Endometrial microvascular endothelial cells (primary cell): ENCODE results near the gene ELOVL7. TPM values are rescaled to one million over a fixed set of nuclear protein-coding genes. Genes with fewer than 3 reads are reported as not detected.
"Not testable (repeated sequence)": the region's sequence is repeated elsewhere in the genome, so short reads cannot be mapped to it uniquely, and the experiment has no call there.

Experiments used
- in situ Hi-C: cut with HindIII; loops from 2 replicates; pipeline ENCODE4 v1.10.0; 2017; ENCODE audit warnings: low sequenced_read_pairs, low pct_unique_long_range_greater_than_20kb; ENCODE audit errors: inconsistent ontology term
- total RNA-seq: library from RNA; depleted of rRNA; stranded (reverse); fragments of >200 nt; gene quantifications from one replicate; pipeline ENCODE4 v1.2.3, GENCODE V29; 2015; ENCODE audit errors: inconsistent ontology term

Gene ELOVL7
- total RNA-seq, 1 donor from 2014 or later: 0.84 TPM

GRCh38 chr5:60803712-60804111 is 40.4 kb downstream of the ELOVL7 start:
- in situ Hi-C loops: no loop called here

- in situ Hi-C loops: no loop called here
Measured at GRCh38 chr5:60802986-60803385, 41.1 kb downstream of the ELOVL7 start.

DNA sequence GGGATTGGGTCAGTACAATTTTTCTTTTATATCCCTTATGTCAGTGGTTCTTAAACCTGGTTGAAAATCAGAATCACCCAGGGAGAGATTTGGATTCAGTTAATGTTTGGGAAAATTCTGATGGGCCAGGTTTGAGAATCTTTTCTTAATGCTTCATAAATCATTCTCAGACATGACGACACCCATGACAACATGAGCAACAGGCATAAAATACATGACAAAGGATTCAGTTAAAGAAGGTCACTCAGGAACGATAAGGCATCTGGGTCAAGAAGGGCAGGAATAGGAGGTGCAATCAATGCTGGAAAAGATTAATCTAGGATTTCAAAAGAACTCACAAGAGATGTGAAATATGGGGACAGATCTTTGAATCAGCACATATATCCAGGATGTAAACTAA is 41.8 kb downstream of the ELOVL7 start:
- in situ Hi-C loops: no loop called here

GRCh38 chr5:60797482-60798153 is 46.5 kb downstream of the ELOVL7 start:
- in situ Hi-C loops: no loop called here

DNA sequence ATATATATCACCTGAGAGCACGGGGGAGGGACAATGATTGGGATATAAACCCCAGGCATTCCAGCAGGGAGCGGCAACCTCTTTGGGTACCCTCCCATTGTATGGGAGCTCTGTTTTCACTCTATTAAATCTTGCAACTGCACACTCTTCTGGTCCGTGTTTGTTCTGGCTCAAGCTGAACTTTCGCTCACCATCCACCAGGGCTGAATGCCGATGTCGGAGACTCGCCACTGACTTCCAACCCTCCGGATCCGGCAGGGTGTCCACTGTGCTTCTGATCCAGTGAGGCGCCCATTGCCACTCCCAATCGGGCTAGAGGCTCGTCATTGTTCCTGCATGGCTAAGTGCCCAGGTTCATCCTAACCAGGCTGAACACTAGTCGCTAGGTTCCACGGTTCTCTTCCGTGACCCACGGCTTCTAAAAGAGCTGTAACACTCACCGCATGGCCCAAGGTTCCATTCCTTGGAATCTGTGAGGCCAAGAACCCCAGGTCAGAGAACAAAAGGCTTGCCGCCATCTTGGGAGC is 48.6 kb downstream of the ELOVL7 start:
- in situ Hi-C loops: not testable (repeated sequence)

DNA sequence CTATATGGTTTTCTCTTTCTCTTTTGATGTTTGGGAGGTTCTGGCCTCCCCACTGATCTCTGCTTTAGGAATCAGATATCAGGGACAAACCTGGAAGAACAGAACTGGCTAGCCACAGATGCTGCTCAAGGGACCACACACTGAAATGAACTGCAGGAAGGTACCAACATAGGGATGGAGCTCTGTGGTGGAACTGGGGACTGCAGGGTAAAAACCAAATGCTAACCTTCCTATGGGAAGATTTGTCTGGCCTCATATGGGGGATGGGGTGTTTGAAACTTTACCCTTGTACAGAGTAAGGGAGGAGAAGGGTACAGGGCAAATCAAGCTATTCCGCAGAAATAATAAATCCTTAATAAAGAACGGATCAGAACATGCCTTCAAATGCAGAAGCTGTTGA is 49.4 kb downstream of the ELOVL7 start:
- in situ Hi-C loops: no loop called here

GRCh38 chr5:60792438-60792837 is 51.6 kb downstream of the ELOVL7 start:
- in situ Hi-C loops: no loop called here

DNA sequence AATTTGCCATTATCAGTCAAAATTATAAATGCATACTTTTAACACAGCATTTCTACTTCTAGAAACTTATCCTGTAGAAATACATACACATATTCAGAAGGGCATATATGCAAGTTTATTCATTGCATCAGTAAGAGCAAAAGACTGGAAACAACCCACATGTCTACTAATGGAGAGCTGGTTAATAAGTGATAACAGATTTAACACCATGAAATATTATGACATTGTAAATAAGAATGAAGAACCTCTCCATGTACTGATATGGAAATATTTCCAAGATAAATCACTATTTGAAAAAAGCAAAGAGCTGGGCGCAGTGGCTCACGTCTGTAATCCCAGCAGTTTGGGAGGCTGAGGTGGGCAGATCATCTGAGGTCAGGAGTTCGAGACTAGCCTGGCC is 54.5 kb downstream of the ELOVL7 start:
- in situ Hi-C loops: no loop called here

DNA sequence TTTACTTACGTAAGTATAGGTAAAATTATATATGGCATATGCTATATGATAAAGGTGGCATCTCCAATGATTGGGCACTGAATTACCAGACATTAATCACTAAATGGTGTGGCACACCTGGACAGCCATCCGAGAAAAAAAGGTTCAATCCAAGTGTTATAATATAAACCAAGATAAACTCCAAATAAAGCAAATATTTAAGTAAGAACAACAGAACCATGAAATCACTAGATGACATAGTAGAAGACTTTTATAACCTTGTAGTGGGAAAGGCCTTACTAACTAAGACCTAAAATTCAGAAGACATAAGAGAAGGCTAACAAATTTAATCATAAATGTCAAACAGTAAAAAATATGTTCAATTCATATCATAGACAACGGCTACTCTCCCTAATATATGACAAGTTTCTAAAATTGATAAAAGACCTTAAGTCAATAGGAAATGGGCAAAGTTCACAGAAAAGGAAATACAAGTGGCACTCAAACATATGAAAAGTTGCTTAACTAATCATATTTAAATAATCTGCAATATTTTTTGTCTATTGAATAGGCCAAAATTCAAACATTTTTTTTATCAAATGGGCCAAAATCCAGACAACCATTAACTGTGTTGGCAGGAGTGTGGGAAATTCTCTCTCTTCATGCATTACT is 55.1 kb downstream of the ELOVL7 start:
- in situ Hi-C loops: no loop called here

GRCh38 chr5:60779466-60779865 is 64.6 kb downstream of the ELOVL7 start:
- in situ Hi-C loops: no loop called here

GRCh38 chr5:60776343-60776742 is 67.7 kb downstream of the ELOVL7 start:
- in situ Hi-C loops: no loop called here

DNA sequence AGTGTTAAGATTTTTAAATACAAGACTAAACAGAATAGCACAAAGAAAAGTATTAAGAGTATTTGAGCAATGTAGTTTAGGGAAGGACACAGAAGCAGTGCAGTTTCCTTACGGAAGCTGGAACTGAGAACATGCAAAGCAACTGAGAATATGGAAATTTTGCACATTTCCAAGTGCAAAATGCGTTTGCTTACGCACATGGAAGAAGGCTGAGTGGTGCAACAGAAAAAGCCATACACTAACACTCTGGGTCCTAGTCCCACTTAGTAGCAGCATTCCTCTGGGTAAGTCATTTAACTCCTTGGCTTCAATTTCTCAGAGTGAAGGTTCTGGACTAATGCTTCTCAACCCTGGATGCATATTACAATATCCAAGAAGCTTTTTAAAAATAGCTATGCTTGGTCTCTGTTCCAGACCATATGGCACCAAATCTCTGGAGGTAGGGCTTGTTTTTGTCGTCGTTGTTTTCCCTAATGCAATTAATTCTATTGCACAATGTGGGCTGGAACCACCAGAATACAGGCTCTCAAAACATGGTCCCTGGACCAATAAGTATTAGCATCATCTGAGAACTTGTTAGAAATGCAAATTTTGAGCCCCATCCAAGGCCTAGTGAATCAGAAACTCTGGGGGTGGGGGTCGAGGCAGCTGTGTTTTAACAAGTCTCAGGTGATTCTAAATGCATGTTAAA is 78.9 kb downstream of the ELOVL7 start:
- in situ Hi-C loops: no loop called here

DNA sequence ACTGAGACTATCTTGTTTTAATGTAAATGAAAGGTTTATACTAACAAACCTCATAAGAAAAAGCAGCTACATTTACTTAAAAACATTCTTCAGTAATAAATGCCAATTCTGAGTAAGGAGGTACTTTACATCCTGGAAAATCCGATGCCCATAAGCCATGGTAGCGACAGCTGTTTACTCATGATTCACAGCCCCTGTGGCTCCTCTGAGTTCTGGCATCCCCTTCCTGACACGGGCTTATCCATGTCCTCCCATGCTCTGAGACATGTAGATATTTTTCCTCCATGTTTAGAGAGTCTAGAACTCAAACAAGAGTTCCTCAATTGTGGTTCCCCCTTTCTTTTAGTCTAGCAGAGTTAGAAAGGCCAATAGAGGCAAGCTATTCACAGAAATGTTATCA is 81.0 kb downstream of the ELOVL7 start:
- in situ Hi-C loops: no loop called here

GRCh38 chr5:60754495-60754894 is 89.6 kb downstream of the ELOVL7 start:
- in situ Hi-C loops: no loop called here

GRCh38 chr5:60744682-60745081 is 99.4 kb downstream of the ELOVL7 start:
- in situ Hi-C loops: no loop called here

DNA sequence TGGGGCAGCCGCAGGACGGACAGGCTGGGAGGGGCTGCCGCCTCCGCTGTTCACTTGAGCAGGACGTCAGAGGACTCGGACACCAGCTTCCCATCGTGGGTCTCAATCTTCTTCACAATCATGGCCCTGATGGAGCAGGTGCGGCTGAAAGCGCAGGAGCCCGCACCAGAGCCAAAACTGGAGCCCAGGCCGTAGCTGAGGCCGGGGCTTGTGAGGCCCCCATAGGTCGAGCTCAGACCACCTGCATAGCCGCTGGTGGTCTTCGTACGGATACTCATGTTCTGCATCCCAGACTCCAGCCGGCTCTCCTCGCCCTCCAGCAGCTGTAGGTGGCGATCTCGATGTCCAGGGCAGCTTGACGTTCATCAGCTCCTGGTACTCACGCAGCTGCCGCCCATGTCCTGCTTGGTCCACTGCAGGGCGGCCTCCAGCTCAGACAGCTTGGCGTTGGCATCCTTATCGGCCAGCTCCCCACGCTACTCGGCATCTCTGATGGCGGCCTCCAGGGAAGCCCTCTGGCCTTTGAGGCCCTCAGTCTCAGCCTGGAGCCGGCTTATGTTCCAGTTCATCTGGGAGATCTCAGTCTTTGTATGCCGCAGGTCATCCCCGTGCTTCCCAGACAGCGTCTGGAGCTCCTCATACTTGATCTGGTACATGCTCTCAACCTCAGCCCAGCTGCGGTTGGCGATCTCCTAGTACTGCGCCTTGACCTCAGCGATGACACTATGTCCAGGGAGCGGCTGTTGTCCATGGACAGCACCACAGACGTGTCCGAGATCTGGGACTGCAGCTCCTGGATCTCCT is 100.4 kb downstream of the ELOVL7 start:
- in situ Hi-C loops: no loop called here

DNA sequence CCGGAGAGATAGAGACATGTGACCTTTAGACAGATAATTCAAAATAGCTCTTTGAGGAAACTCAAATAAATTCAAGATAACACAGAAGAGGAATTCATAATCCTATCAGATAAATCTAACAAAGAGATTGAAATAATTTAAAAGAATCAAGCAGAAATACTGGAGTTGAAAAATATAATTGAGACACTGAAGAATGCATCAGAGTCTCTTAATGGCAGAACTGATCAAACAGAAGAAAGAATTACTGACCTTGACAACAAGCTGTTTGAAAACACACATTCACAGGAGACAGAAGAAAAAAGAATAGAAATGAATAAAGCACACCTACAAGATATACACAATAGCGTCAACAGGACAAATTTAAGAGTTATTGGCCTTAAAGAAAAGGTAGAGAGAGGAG is 103.7 kb downstream of the ELOVL7 start:
- in situ Hi-C loops: no loop called here

DNA sequence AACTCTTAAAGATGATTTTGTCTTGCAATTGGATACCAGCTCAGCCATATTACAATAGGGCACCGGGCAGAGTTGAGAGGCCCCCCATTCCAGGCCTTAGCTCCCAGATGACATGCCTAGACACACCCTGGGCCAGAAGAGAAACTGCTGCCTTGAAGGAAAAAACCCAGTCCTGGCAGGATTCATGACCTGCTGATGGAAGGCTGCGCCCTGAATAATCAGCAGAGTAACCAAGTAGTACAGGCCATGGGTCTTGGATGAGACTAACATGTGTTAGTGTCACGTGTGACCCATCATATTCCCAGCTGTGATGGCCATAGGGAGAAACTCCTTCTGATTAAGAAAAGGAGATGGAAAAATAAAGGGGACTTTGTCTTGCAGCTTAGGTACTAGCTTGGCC is 105.1 kb downstream of the ELOVL7 start:
- in situ Hi-C loops: no loop called here

DNA sequence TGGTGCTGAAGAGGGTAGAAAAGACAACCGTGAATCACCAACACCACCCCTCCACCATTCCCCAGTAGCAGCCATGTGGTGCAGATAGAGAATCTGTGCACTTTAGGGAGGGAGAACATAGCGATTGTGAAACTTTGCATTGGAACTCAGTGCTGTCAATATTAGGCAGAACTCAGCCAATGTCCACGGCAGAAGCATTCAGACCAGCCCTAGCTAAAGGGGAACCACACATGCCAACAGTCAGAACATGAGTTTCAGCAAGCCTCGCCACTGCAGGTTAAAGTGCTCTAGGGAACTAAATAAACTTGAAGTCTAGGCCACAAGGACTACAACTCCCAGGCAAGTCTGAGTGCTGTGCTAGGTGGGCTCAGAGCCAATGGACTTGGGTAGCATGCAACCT is 105.6 kb downstream of the ELOVL7 start:
- in situ Hi-C loops: no loop called here
